DOHH2 (cell line): ENCODE data around the gene CYB5D1.

Source experiments
- H3F3A ChIP-seq: fragments of 200-600 bp; sonication (generic), shearing (Covaris generic); 2 replicates; pipeline ENCODE4 v1.6.0; 2016; ENCODE audit warnings: antibody characterized with exemption, mild to moderate bottlenecking; ENCODE audit not compliant: control insufficient read depth, insufficient read depth
- H3K27ac ChIP-seq: fragments of 200-600 bp; sonication (generic); 2 replicates; pipeline ENCODE4 v1.5.1; 2014; ENCODE audit warnings: low read depth, mild to moderate bottlenecking, low read length, moderate library complexity
- H3K27me3 ChIP-seq: fragments of 200-600 bp; sonication (generic); 2 replicates; pipeline ENCODE4 v1.6.1; 2014; ENCODE audit warnings: mild to moderate bottlenecking, low read length, mixed read lengths; ENCODE audit not compliant: control insufficient read depth
- H3K36me3 ChIP-seq: fragments of 200-600 bp; sonication (generic); 2 replicates; pipeline ENCODE4 v1.6.1; 2014; ENCODE audit warnings: mild to moderate bottlenecking, low read length, moderate library complexity, mixed read lengths; ENCODE audit not compliant: control insufficient read depth
- H3K4me1 ChIP-seq: fragments of 200-600 bp; sonication (generic); 2 replicates; pipeline ENCODE4 v1.6.1; 2014; ENCODE audit warnings: mild to moderate bottlenecking, low read length, mixed read lengths; ENCODE audit not compliant: control insufficient read depth
- H3K4me2 ChIP-seq: fragments of 200-600 bp; sonication (generic); 2 replicates; pipeline ENCODE4 v1.6.0; 2014; ENCODE audit warnings: mild to moderate bottlenecking, low read length, moderate library complexity
- H3K4me3 ChIP-seq: fragments of 200-600 bp; sonication (generic); 2 replicates; pipeline ENCODE4 v1.5.1; 2014; ENCODE audit warnings: mild to moderate bottlenecking, low read length, mixed read lengths
- H3K79me2 ChIP-seq: fragments of 200-600 bp; sonication (generic); 2 replicates; pipeline ENCODE4 v1.6.1; 2014; ENCODE audit warnings: mild to moderate bottlenecking, low read length, mixed read lengths; ENCODE audit not compliant: control insufficient read depth
- H3K9me2 ChIP-seq: fragments of 200-600 bp; sonication (generic); replicated peaks from 2 replicates; pipeline ENCODE4 v1.6.1; 2014; ENCODE audit warnings: mild to moderate bottlenecking, low read length, mixed read lengths; ENCODE audit not compliant: control insufficient read depth
- H3K9me3 ChIP-seq: fragments of 200-600 bp; sonication (generic); 2 replicates; pipeline ENCODE4 v1.6.1; 2014; ENCODE audit warnings: antibody characterized with exemption, low read length, mixed read lengths; ENCODE audit not compliant: control insufficient read depth, insufficient read depth
- H4K20me1 ChIP-seq: fragments of 200-600 bp; sonication (generic); 2 replicates; pipeline ENCODE4 v1.6.0; 2014; ENCODE audit warnings: low read depth, mild to moderate bottlenecking, antibody characterized with exemption, low read length, moderate library complexity; ENCODE audit not compliant: control insufficient read depth, insufficient read depth
- CTCF ChIP-seq: fragments of 200-600 bp; sonication (generic); IDR thresholded peaks from one replicate; pipeline ENCODE4 v1.5.1; 2014; ENCODE audit warnings: antibody characterized with exemption, mild to moderate bottlenecking, low read depth, low read length; ENCODE audit not compliant: poor library complexity, severe bottlenecking
- EZH2phosphoT487 ChIP-seq: fragments of 200-600 bp; sonication (generic); IDR thresholded peaks from 2 replicates; pipeline ENCODE4 v1.6.1; 2017; ENCODE audit warnings: borderline replicate concordance, mild to moderate bottlenecking, antibody characterized with exemption, low read length, moderate library complexity, mixed read lengths

Gene CYB5D1

GRCh38 chr17:7848739-7849129 is 9.1 kb upstream of the CYB5D1 start:
- H3K4me2 ChIP-seq = no peak overlapping the region
- H3K9me3 ChIP-seq = no peaks in the 10 kb centered on the region
- no peak for TF ChIP-seq EZH2phosphoT487
- TF ChIP-seq CTCF = no peak
- peaks cover 51% of the 10 kb centered on the region for H3K79me2 ChIP-seq
- peaks cover 14% of the 10 kb centered on the region; the same call in 1 of the 2 replicates for H4K20me1 ChIP-seq
- no peak overlapping the region for H3K4me3 ChIP-seq
- no peak overlapping the region for H3K27ac ChIP-seq
- H3K9me2 ChIP-seq = no peaks in the 10 kb centered on the region
- no peaks in the 10 kb centered on the region for H3K27me3 ChIP-seq
- H3K4me1 ChIP-seq = peaks cover 32% of the 10 kb centered on the region
- peaks cover 19% of the 10 kb centered on the region for H3F3A ChIP-seq
- H3K36me3 ChIP-seq = peaks cover 86% of the 10 kb centered on the region

DNA sequence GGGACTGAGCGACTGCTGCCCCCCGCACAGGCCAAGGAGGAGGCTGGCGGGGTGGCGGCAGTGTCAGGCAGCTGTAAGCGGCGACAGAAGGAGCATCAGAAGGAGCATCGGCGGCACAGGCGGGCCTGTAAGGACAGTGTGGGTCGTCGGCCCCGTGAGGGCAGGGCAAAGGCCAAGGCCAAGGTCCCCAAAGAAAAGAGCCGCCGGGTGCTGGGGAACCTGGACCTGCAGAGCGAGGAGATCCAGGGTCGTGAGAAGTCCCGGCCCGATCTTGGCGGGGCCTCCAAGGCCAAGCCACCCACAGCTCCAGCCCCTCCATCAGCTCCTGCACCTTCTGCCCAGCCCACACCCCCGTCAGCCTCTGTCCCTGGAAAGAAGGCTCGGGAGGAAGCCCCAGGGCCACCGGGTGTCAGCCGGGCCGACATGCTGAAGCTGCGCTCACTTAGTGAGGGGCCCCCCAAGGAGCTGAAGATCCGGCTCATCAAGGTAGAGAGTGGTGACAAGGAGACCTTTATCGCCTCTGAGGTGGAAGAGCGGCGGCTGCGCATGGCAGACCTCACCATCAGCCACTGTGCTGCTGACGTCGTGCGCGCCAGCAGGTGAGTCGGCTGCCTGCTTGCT is 8.6 kb upstream of the CYB5D1 start:
- Histone ChIP-seq H3K4me2 (no peak overlapping the region), H3K9me3 (no peaks in the 10 kb centered on the region), H3K9me2 (no peaks in the 10 kb centered on the region), H3K36me3 (peaks cover 87% of the 10 kb centered on the region), H3F3A (peaks cover 23% of the 10 kb centered on the region), H3K79me2 (peaks cover 48% of the 10 kb centered on the region), H3K27me3 (no peaks in the 10 kb centered on the region), H4K20me1 (peaks cover 14% of the 10 kb centered on the region; the same call in 1 of the 2 replicates), H3K4me1 (peaks cover 32% of the 10 kb centered on the region), H3K27ac (no peak overlapping the region), H3K4me3 (no peak overlapping the region)
- TF ChIP-seq CTCF (no peak), EZH2phosphoT487 (no peak)

DNA sequence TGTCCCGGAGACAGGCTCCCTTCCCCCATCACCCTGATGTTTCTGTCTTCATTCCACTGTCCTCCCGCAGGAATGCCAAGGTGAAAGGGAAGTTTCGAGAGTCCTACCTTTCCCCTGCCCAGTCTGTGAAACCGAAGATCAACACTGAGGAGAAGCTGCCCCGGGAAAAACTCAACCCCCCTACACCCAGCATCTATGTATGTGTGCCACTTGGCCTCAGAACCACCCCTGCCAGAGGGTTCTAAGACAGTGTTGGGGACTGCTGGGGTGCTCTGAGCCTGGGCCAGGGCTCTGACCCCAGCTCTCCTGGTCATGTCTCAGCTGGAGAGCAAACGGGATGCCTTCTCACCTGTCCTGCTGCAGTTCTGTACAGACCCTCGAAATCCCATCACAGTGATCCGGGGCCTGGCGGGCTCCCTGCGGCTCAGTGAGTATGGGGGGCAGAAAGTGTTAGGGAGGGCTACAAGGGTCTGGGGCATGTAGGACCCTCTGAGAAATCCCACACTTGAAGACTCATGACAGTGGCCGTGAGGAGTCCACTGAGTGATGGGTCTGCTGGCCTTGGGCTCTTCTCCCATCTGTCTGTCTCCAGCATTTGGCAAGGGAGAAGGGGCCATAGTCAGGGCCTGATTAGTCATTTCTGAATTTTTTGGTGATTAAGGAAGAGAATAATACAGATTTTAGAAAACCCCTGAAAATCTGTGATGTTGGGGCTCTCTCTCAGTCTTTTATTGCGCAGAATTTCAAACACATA is 7.9 kb upstream of the CYB5D1 start:
- peak overlapping the region; percentile 76 for H3K4me2 ChIP-seq
- H3K36me3 ChIP-seq = peaks cover 82% of the 10 kb centered on the region

More for the DNA sequence above, 7.9 kb upstream of the CYB5D1 start:
- Histone ChIP-seq H4K20me1 (peaks cover 13% of the 10 kb centered on the region; the same call in 1 of the 2 replicates), H3K9me2 (no peaks in the 10 kb centered on the region), H3K27me3 (no peaks in the 10 kb centered on the region), H3K79me2 (peaks cover 41% of the 10 kb centered on the region), H3K4me3 (no peak overlapping the region), H3K27ac (0 out of 2 replicates have a peak overlapping the region, but pooled peaks have one; percentile 27), H3K9me3 (no peaks in the 10 kb centered on the region), H3K4me1 (peaks cover 31% of the 10 kb centered on the region), H3F3A (peaks cover 28% of the 10 kb centered on the region)
- no peak for TF ChIP-seq CTCF
- no peak for TF ChIP-seq EZH2phosphoT487
